K562 (cell line): ENCODE results near the gene HEXIM1. TPM values are rescaled to one million over a fixed set of nuclear protein-coding genes. Genes with fewer than 3 reads are reported as not detected.

Experiments
- DDX20 ChIP-seq: fragments of 450-650 bp; IDR thresholded peaks from 2 replicates; pipeline ENCODE4 v1.6.1; 2016; ENCODE audit warnings: missing genetic modification characterization, low read depth, mild to moderate bottlenecking, missing compliant biosample characterization, moderate library complexity
- FIP1L1 ChIP-seq: fragments of 200-400 bp; formaldehyde crosslinking; IDR thresholded peaks from 2 replicates; pipeline ENCODE4 v1.6.1; 2018; ENCODE audit warnings: mild to moderate bottlenecking, low read depth, low read length; ENCODE audit not compliant: poor library complexity, severe bottlenecking
- GABPA ChIP-seq: fragments of 200-800 bp; sonication (Bioruptor generic); conservative IDR thresholded peaks from 2 replicates; pipeline ENCODE4 v1.6.1; 2016; ENCODE audit warnings: low read depth, missing genetic modification characterization, missing compliant biosample characterization
- KAT8 ChIP-seq: fragments of 450-650 bp; IDR thresholded peaks from 2 replicates; pipeline ENCODE4 v1.6.1; 2016; ENCODE audit warnings: low read depth, mild to moderate bottlenecking
- KLF1 ChIP-seq: fragments of 450-650 bp; IDR thresholded peaks from 2 replicates; pipeline ENCODE4 v1.6.1; 2016; ENCODE audit warnings: missing genetic modification characterization, missing compliant biosample characterization
- RBM22 ChIP-seq: fragments of 200-400 bp; formaldehyde crosslinking; IDR thresholded peaks from 2 replicates; pipeline ENCODE4 v1.6.1; 2018; ENCODE audit warnings: low read length, low read depth; ENCODE audit not compliant: poor library complexity, severe bottlenecking
- THRAP3 ChIP-seq: fragments of 450-650 bp; IDR thresholded peaks from 2 replicates; pipeline ENCODE4 v1.6.1; 2016; ENCODE audit warnings: mild to moderate bottlenecking, inconsistent platforms, borderline replicate concordance
- ZNF232 ChIP-seq: sonication (generic); formaldehyde crosslinking; IDR thresholded peaks from 2 replicates; pipeline ENCODE4 v1.8.0; 2022; ENCODE audit warnings: mild to moderate bottlenecking, missing genetic modification reagents
- ZNF655 ChIP-seq: fragments of 250-450 bp; sonication (Bioruptor Pico); IDR thresholded peaks from 2 replicates; pipeline ENCODE4 v1.5.0; 2021
- polyA plus RNA-seq, 8 experiments: library from polyadenylated mRNA; depleted of rRNA in 4 of 8; stranded (reverse) in 5 of 8; unstranded in 3 of 8; fragments of >200 nt; fragmentation: Nextera tagmentation in 2 of 8; fragmentation: Illumina TruSeq in 1 of 8; extraction: Ambion mirVana in 2 of 8; extraction: Trizol in 1 of 8; gene quantifications; 2 replicates each; pipeline versions ENCODE4 v1.2.1 to v1.2.3, GENCODE V29; 2011 to 2014; ENCODE audit warnings: inconsistent platforms in 1 of 8, missing spikeins in 1 of 8
- total RNA-seq, 7 experiments: library from RNA; depleted of rRNA in 6 of 7; stranded (reverse); fragments of >200 nt in 6 of 7; fragmentation: Illumina TruSeq in 2 of 7; extraction: Trizol in 2 of 7; gene quantifications; 2 replicates each; pipeline versions ENCODE4 v1.2.1 to v1.2.3, GENCODE V29; 2011 to 2021; ENCODE audit warnings: low replicate concordance in 1 of 7
- TF ChIP-seq, protein P1 (sequence below): fragments of 250-450 bp; sonication (Bioruptor Pico); IDR thresholded peaks from 2 replicates; pipeline ENCODE4 v1.4.0; 2020
- TF ChIP-seq, protein P2 (sequence below): fragments of 200-800 bp; sonication (Bioruptor generic); IDR thresholded peaks from 2 replicates; pipeline ENCODE4 v1.6.1; 2017; ENCODE audit warnings: missing genetic modification characterization, missing compliant biosample characterization
- TF ChIP-seq, protein P3 (sequence below): fragments of 450-650 bp; IDR thresholded peaks from 2 replicates; pipeline ENCODE4 v1.6.1; 2017; ENCODE audit warnings: mild to moderate bottlenecking, moderate library complexity
- TF ChIP-seq, protein P4 (sequence below): sonication (generic); formaldehyde crosslinking; IDR thresholded peaks from 2 replicates; pipeline ENCODE4 v1.8.0; 2022; ENCODE audit warnings: missing genetic modification reagents, mild to moderate bottlenecking, moderate library complexity, borderline replicate concordance

The HEXIM1 gene
- total and polyA plus RNA-seq, 9 of the 15 experiments (the other 6 are each of a cell fraction or from before 2014, with no cell fraction given): 1.4 to 28.3 (median 9.1) TPM

DNA sequence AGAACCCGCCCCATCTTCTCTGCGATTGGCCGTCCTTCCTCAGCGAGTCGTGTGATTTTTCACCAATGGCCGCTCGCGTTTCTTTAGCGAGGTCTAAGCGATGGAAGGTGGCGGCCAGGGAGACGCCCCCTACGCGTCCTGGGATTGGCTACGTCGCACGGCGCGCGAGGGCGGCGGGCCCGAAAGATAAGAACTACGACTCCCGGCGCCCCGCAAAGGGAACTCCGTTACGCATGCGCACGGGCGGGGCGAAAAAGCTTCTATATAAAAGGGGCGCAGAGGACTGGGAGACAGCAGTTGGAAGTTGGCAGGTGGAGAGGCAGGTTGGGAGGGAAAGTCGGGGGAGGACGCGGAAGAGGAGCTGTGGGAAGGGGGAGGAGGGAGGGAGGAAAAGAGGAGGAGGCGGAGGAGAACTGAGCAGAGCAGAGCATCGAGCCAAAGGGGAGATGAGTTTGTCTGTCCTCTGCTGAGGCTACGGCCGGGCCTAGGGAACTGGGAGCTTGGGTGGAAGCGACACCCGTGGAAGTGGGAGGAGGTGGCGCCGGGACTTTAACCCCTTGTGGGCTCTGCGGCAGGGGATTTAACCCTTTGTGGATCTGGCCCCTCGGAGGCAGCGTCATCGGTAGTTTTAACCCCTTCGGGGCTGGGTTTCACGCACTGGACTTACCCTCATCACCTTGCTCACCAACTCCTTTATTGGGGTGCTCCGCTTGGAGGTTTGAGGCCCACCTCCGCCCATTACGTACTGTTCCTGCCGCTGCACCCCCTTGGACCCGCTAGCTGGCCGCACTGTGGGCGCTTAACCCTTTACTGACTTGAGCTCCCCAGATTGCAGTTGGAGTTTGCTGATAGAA lies at the start of gene HEXIM1 (continued):
- TF ChIP-seq, protein P1, sequence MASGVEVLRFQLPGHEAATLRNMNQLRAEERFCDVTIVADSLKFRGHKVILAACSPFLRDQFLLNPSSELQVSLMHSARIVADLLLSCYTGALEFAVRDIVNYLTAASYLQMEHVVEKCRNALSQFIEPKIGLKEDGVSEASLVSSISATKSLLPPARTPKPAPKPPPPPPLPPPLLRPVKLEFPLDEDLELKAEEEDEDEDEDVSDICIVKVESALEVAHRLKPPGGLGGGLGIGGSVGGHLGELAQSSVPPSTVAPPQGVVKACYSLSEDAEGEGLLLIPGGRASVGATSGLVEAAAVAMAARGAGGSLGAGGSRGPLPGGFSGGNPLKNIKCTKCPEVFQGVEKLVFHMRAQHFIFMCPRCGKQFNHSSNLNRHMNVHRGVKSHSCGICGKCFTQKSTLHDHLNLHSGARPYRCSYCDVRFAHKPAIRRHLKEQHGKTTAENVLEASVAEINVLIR (CRISPR knock-in tag): no peak
- TF ChIP-seq, protein P2, sequence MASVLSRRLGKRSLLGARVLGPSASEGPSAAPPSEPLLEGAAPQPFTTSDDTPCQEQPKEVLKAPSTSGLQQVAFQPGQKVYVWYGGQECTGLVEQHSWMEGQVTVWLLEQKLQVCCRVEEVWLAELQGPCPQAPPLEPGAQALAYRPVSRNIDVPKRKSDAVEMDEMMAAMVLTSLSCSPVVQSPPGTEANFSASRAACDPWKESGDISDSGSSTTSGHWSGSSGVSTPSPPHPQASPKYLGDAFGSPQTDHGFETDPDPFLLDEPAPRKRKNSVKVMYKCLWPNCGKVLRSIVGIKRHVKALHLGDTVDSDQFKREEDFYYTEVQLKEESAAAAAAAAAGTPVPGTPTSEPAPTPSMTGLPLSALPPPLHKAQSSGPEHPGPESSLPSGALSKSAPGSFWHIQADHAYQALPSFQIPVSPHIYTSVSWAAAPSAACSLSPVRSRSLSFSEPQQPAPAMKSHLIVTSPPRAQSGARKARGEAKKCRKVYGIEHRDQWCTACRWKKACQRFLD: 0 out of 2 replicates have a peak, but pooled peaks have one; percentile 67
- TF ChIP-seq DDX20 (no peak), ZNF232 (CRISPR knock-in tag) (no peak), GABPA (tag) (no peak), FIP1L1 (peak; percentile 92), ZNF655 (CRISPR knock-in tag) (0 out of 2 replicates have a peak, but pooled peaks have one; percentile 61), KAT8 (no peak), RBM22 (peak; percentile 98), KLF1 (tag) (peak; percentile 99), THRAP3 (peak; percentile 87; the same call in 1 of the 2 replicates)
- TF ChIP-seq, protein P3, sequence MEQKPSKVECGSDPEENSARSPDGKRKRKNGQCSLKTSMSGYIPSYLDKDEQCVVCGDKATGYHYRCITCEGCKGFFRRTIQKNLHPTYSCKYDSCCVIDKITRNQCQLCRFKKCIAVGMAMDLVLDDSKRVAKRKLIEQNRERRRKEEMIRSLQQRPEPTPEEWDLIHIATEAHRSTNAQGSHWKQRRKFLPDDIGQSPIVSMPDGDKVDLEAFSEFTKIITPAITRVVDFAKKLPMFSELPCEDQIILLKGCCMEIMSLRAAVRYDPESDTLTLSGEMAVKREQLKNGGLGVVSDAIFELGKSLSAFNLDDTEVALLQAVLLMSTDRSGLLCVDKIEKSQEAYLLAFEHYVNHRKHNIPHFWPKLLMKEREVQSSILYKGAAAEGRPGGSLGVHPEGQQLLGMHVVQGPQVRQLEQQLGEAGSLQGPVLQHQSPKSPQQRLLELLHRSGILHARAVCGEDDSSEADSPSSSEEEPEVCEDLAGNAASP: no peak
- TF ChIP-seq, protein P4, sequence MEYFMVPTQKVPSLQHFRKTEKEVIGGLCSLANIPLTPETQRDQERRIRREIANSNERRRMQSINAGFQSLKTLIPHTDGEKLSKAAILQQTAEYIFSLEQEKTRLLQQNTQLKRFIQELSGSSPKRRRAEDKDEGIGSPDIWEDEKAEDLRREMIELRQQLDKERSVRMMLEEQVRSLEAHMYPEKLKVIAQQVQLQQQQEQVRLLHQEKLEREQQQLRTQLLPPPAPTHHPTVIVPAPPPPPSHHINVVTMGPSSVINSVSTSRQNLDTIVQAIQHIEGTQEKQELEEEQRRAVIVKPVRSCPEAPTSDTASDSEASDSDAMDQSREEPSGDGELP: peak; percentile 84; the same call in 1 of the 2 replicates
